ENCODE data around the gene AMN1.

- TF ChIP-seq CTCF (IDR thresholded peaks at IDR 0.05) (no peak), POLR2AphosphoS5 (IDR thresholded peaks at IDR 0.05) (no peak), EP300 (IDR thresholded peaks at IDR 0.05) (no peak), POLR2A (IDR thresholded peaks at IDR 0.05) (no peak)
Observed at GRCh38 chr12:31631023-31631724, 97.6 kb downstream of the AMN1 start.

All from suprapubic skin (tissue), 4 donors.